ENCODE measurements around the gene FAM89A.
"Not testable (repeated sequence)": the region's sequence is repeated elsewhere in the genome, so short reads cannot be mapped to it uniquely, and the experiment has no call there.

The FAM89A gene

GRCh38 chr1:231029841-231030240 is 10.2 kb downstream of the FAM89A start:
- no peak for DNase-seq (ENCODE audit: low spot score)

- not testable (repeated sequence) for DNase-seq (ENCODE audit: low spot score)
Observed at GRCh38 chr1:231029247-231029646, 10.8 kb downstream of the FAM89A start.

- no peak for DNase-seq (ENCODE audit: low spot score)
Observed at GRCh38 chr1:231028682-231029081, 11.4 kb downstream of the FAM89A start.

GRCh38 chr1:231027971-231028370 is 12.1 kb downstream of the FAM89A start:
- no peak for DNase-seq (ENCODE audit: low spot score)

GRCh38 chr1:231027136-231027925 is 12.7 kb downstream of the FAM89A start:
- no peak for DNase-seq (ENCODE audit: low spot score)

- DNase-seq (ENCODE audit: low spot score) = no peak
Observed at GRCh38 chr1:231026576-231026975, 13.5 kb downstream of the FAM89A start.

- no peak for DNase-seq (ENCODE audit: low spot score)
Observed at GRCh38 chr1:231023150-231023549, 16.9 kb downstream of the FAM89A start.

- not testable (repeated sequence) for DNase-seq (ENCODE audit: low spot score)
Observed at GRCh38 chr1:231022543-231022942, 17.5 kb downstream of the FAM89A start.

- no peak for DNase-seq (ENCODE audit: low spot score)
Observed at GRCh38 chr1:231021540-231022031, 18.5 kb downstream of the FAM89A start.

GRCh38 chr1:231020816-231021215 is 19.2 kb downstream of the FAM89A start:
- no peak for DNase-seq (ENCODE audit: low spot score)

- no peak for DNase-seq (ENCODE audit: low spot score)
Observed at GRCh38 chr1:231020139-231020601, 19.9 kb downstream of the FAM89A start.

- DNase-seq (ENCODE audit: low spot score) = no peak
Observed at GRCh38 chr1:231019711-231020110, 20.3 kb downstream of the FAM89A start.

GRCh38 chr1:231016966-231017365 is 23.1 kb downstream of the FAM89A start:
- DNase-seq (ENCODE audit: low spot score) = no peak

- DNase-seq (ENCODE audit: low spot score) = no peak
Observed at GRCh38 chr1:231016234-231016633, 23.8 kb downstream of the FAM89A start.

- DNase-seq (ENCODE audit: low spot score) = no peak
Observed at GRCh38 chr1:231013391-231014015, 26.6 kb downstream of the FAM89A start.

GRCh38 chr1:231011963-231012362 is 28.1 kb downstream of the FAM89A start:
- DNase-seq (ENCODE audit: low spot score) = no peak

- DNase-seq (ENCODE audit: low spot score) = no peak
Observed at GRCh38 chr1:231011360-231011759, 28.7 kb downstream of the FAM89A start.

GRCh38 chr1:231007535-231007934 is 32.5 kb downstream of the FAM89A start:
- DNase-seq (ENCODE audit: low spot score) = not testable (repeated sequence)

- DNase-seq (ENCODE audit: low spot score) = no peak
Observed at GRCh38 chr1:231001892-231002291, 38.2 kb downstream of the FAM89A start.

GRCh38 chr1:231000639-231001038 is 39.4 kb downstream of the FAM89A start:
- no peak for DNase-seq (ENCODE audit: low spot score)

- no peak for DNase-seq (ENCODE audit: low spot score)
Observed at GRCh38 chr1:231000201-231000600, 39.9 kb downstream of the FAM89A start.

GRCh38 chr1:230994860-230995259 is 45.2 kb downstream of the FAM89A start:
- no peak for DNase-seq (ENCODE audit: low spot score)

GRCh38 chr1:230992100-230992774 is 47.8 kb downstream of the FAM89A start:
- DNase-seq (ENCODE audit: low spot score) = no peak

All from pons (tissue), 1 donor.